Neural cell (in vitro differentiated cells): ENCODE measurements around the gene NFIX. TPM values are rescaled to one million over a fixed set of nuclear protein-coding genes. Genes with fewer than 3 reads are reported as not detected.

Experiments
- H2AFZ ChIP-seq: fragments of 200-600, 300-800 bp; sonication (generic), shearing (Covaris generic); 2 replicates; pipeline ENCODE4 v1.6.0; 2014; ENCODE audit warnings: low read depth, mild to moderate bottlenecking, antibody characterized with exemption, low read length, moderate library complexity
- H3F3A ChIP-seq: fragments of 200-600 bp; shearing (Covaris generic); 2 replicates; pipeline ENCODE4 v1.6.1; 2016; ENCODE audit warnings: mild to moderate bottlenecking, moderate library complexity, mixed read lengths, antibody characterized with exemption, low read length; ENCODE audit not compliant: insufficient read depth, poor library complexity, severe bottlenecking
- H3K27ac ChIP-seq: fragments of 200-600, 300-800 bp; sonication (generic), shearing (Covaris generic); 2 replicates; pipeline ENCODE4 v1.5.1; 2014; ENCODE audit warnings: mild to moderate bottlenecking, low read length, moderate library complexity
- H3K27me3 ChIP-seq: fragments of 300-800, 200-600 bp; sonication (generic), shearing (Covaris generic); 2 replicates; pipeline ENCODE4 v1.6.0; 2014; ENCODE audit warnings: mild to moderate bottlenecking, low read depth, low read length, moderate library complexity; ENCODE audit not compliant: insufficient read depth
- H3K36me3 ChIP-seq: fragments of 300-800, 200-600 bp; sonication (generic), shearing (Covaris generic); 2 replicates; pipeline ENCODE4 v1.5.1; 2014; ENCODE audit warnings: mild to moderate bottlenecking, antibody characterized with exemption, low read length, moderate library complexity; ENCODE audit not compliant: insufficient read depth
- H3K4me2 ChIP-seq: fragments of 300-800, 200-600 bp; sonication (generic), shearing (Covaris generic); 2 replicates; pipeline ENCODE4 v1.6.0; 2014; ENCODE audit warnings: mild to moderate bottlenecking, low read length
- H3K4me3 ChIP-seq: fragments of 300-800, 200-600 bp; sonication (generic), shearing (Covaris generic); 2 replicates; pipeline ENCODE4 v1.5.1; 2014; ENCODE audit warnings: mild to moderate bottlenecking, low read length, moderate library complexity
- H3K79me2 ChIP-seq: fragments of 200-600 bp; shearing (Covaris generic); replicated peaks from 2 replicates; pipeline ENCODE4 v1.6.0; 2014; ENCODE audit warnings: mild to moderate bottlenecking, low read length, moderate library complexity; ENCODE audit not compliant: insufficient read depth
- H3K9ac ChIP-seq: fragments of 300-800, 200-600 bp; sonication (generic), shearing (Covaris generic); 2 replicates; pipeline ENCODE4 v1.6.1; 2016; ENCODE audit warnings: mild to moderate bottlenecking, low read length, mixed read lengths
- H3K9me2 ChIP-seq: fragments of 200-600 bp; shearing (Covaris generic); 2 replicates; pipeline ENCODE4 v1.6.1; 2016; ENCODE audit warnings: mild to moderate bottlenecking, low read length, mixed read lengths; ENCODE audit not compliant: insufficient read depth
- H3K9me3 ChIP-seq: fragments of 200-600, 300-800 bp; sonication (generic), shearing (Covaris generic); 2 replicates; pipeline ENCODE4 v1.6.1; 2016; ENCODE audit warnings: mild to moderate bottlenecking, mixed run types, low read length, moderate library complexity, mixed read lengths
- H4K20me1 ChIP-seq: fragments of 200-600 bp; shearing (Covaris generic); 2 replicates; pipeline ENCODE4 v1.6.1; 2016; ENCODE audit warnings: mild to moderate bottlenecking, mixed run types; ENCODE audit not compliant: insufficient read depth
- CTCF ChIP-seq: fragments of 450-650 bp; IDR thresholded peaks from 2 replicates; pipeline ENCODE4 v1.5.1; 2014; ENCODE audit warnings: antibody characterized with exemption, mild to moderate bottlenecking, moderate library complexity; ENCODE audit not compliant: poor library complexity, severe bottlenecking
- EP300 ChIP-seq: fragments of 450-650 bp; conservative IDR thresholded peaks from 2 replicates; pipeline ENCODE4 v1.6.1; 2014; ENCODE audit warnings: antibody characterized with exemption, mild to moderate bottlenecking, moderate library complexity; ENCODE audit not compliant: poor library complexity, severe bottlenecking
- EZH2 ChIP-seq: fragments of 200-600, 300-800 bp; shearing (Covaris generic), sonication (generic); IDR thresholded peaks from 2 replicates; pipeline ENCODE4 v1.6.1; 2014; ENCODE audit warnings: antibody characterized with exemption, low read length, borderline replicate concordance, mild to moderate bottlenecking; ENCODE audit not compliant: insufficient read depth, poor library complexity, severe bottlenecking
- MXI1 ChIP-seq: fragments of 450-650 bp; conservative IDR thresholded peaks from 2 replicates; pipeline ENCODE4 v1.6.1; 2014; ENCODE audit warnings: antibody characterized with exemption, mild to moderate bottlenecking; ENCODE audit not compliant: poor library complexity, severe bottlenecking
- RAD21 ChIP-seq: fragments of 450-650 bp; conservative IDR thresholded peaks from 2 replicates; pipeline ENCODE4 v1.6.1; 2014; ENCODE audit warnings: antibody characterized with exemption, mild to moderate bottlenecking, moderate library complexity
- REST ChIP-seq: IDR thresholded peaks from 2 replicates; pipeline ENCODE4 v1.6.1; 2012; ENCODE audit warnings: borderline replicate concordance
- SMC3 ChIP-seq: fragments of 450-650 bp; conservative IDR thresholded peaks from 2 replicates; pipeline ENCODE4 v1.6.1; 2014; ENCODE audit warnings: antibody characterized with exemption, mild to moderate bottlenecking, moderate library complexity; ENCODE audit not compliant: poor library complexity
- TAF1 ChIP-seq: IDR thresholded peaks from 2 replicates; pipeline ENCODE4 v1.6.1; 2012; ENCODE audit warnings: low read depth
- polyA plus RNA-seq: library from polyadenylated mRNA; depleted of rRNA; stranded (reverse); fragments of >200 nt; gene quantifications from 2 replicates; pipeline ENCODE4 v1.2.3, GENCODE V29; 2014

The NFIX gene
- polyA plus RNA-seq, 1 donor from 2014 or later, result not detected

GRCh38 chr19:13005253-13005652, 10.0 kb downstream of the NFIX start:
- H3K9me3 ChIP-seq, result no peaks in the 10 kb centered on the region
- no peaks in the 10 kb centered on the region for H3K9me2 ChIP-seq
- peaks cover 95% of the 10 kb centered on the region for H3K27me3 ChIP-seq
- no peak overlapping the region for H3K4me3 ChIP-seq
- no peak overlapping the region for H3K4me2 ChIP-seq
- H2AFZ ChIP-seq, result no peak overlapping the region
- H4K20me1 ChIP-seq, result no peaks in the 10 kb centered on the region
- no peaks in the 10 kb centered on the region for H3F3A ChIP-seq
- no peaks in the 10 kb centered on the region for H3K79me2 ChIP-seq
- TF ChIP-seq TAF1, result no peak
- no peak for TF ChIP-seq REST
- no peak for TF ChIP-seq EP300
- TF ChIP-seq MXI1, result no peak
- TF ChIP-seq RAD21, result no peak
- TF ChIP-seq CTCF, result no peak
- no peak for TF ChIP-seq SMC3
- H3K36me3 ChIP-seq, result no peaks in the 10 kb centered on the region
- no peak overlapping the region for H3K27ac ChIP-seq
- no peak overlapping the region for H3K9ac ChIP-seq

- Histone ChIP-seq H3K36me3 (no peaks in the 10 kb centered on the region), H3K4me2 (no peak overlapping the region), H3K79me2 (no peaks in the 10 kb centered on the region), H4K20me1 (no peaks in the 10 kb centered on the region), H3K9ac (no peak overlapping the region), H3K4me3 (no peak overlapping the region), H2AFZ (no peak overlapping the region), H3F3A (no peaks in the 10 kb centered on the region), H3K9me2 (no peaks in the 10 kb centered on the region), H3K27me3 (peaks cover 95% of the 10 kb centered on the region), H3K27ac (no peak overlapping the region), H3K9me3 (no peaks in the 10 kb centered on the region)
- TF ChIP-seq TAF1 (no peak), CTCF (no peak), EP300 (no peak), EZH2 (no peak), MXI1 (no peak)
These were observed 10.6 kb downstream of the NFIX start for GRCh38 chr19:13005861-13006370.
